ENCODE data around the gene MAD1L1.

Gene MAD1L1

DNA sequence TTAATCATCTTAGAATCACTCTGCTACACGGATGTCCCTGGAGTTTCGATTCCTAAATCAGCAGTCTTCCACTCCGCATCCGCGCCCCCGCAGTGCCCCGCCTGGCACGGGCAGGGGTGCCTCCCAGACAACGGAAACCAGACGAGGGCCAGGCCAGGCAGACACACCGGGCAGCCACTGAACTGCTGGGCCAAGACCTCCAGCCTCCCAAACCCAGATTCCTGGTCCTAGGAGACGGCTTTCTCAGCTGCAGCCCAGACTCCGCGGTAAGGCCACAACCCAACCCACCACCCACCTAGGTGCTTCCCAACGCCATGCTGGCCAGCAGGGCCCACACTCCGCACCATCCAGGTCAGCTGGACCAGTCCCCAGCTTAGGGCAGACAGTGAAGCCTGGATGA lies 33.2 kb downstream of the MAD1L1 start:
- DNase-seq = no peak

DNA sequence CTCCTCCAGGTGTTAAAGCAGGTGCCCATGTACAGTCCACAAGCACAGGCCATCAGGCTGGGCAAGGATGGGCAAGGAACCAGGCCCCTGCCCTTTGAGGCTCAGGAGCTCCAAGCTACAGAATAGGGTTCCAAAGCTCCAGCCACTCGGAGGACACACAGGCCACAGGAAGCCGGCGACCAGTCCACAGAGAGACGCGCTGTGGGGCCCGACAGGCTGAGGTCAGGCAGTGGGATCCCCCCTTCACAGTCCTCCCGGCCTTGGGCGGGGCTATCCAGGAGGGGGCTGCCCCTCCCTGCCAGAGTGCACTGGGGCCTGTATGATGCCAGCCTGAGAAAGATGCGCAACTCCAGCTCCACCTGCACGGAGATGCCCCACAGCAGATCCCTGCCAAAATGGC lies 34.0 kb downstream of the MAD1L1 start:
- DNase-seq = no peak

DNA sequence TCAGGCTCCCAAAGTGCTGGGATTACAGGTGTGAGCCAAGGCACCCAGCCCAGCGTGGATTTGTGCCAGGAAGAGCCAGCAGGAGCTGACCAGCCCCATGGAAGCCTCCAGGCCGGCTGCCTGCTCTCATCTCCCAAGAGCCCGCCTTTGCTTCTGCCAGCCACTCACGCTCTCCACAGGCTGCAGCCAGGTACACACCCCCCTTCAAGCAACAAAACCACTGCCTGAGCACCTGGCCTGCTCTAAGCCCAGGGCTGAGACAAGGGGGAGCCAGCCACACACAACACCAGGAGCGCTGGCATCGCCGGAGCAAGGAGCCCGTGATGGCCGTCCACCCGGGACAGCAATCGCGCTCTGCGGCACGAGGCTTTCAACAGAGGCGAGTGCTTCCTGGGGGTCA lies 34.5 kb downstream of the MAD1L1 start:
- no peak for DNase-seq

DNA sequence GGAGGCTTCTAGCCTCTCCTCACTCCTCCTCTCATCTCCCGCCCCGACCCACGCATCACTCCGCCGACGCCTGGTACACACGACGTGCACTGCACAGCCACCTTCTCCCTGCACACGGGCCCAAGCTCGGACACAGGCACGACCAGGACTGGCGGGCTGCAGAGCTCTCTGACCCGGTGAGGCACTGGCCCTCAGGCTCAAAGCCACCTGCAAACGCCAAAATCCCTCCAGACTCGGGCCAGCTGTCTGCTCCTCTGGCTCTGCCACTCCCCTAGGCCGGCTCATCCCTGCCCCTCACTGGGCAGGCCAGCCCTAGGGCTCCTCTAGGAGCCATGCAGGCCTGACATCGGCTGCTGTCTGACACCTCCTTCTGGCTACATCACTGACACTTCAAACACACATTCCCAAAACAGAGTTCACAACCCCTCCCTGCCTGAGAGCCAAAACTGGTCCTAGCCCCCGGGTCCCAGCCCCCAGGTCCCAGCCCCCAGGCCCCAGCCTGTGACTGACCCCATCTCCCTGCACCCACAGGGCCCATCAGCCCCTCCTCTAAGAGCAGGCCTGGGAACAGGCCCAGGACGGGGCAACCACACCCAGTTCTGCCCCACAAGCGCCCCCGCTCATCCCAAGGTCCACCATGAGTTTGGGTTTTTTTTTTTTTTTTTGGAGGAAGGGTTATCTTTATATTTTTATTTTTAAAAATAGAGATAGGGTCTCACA lies 35.1 kb downstream of the MAD1L1 start:
- DNase-seq = no peak

DNA sequence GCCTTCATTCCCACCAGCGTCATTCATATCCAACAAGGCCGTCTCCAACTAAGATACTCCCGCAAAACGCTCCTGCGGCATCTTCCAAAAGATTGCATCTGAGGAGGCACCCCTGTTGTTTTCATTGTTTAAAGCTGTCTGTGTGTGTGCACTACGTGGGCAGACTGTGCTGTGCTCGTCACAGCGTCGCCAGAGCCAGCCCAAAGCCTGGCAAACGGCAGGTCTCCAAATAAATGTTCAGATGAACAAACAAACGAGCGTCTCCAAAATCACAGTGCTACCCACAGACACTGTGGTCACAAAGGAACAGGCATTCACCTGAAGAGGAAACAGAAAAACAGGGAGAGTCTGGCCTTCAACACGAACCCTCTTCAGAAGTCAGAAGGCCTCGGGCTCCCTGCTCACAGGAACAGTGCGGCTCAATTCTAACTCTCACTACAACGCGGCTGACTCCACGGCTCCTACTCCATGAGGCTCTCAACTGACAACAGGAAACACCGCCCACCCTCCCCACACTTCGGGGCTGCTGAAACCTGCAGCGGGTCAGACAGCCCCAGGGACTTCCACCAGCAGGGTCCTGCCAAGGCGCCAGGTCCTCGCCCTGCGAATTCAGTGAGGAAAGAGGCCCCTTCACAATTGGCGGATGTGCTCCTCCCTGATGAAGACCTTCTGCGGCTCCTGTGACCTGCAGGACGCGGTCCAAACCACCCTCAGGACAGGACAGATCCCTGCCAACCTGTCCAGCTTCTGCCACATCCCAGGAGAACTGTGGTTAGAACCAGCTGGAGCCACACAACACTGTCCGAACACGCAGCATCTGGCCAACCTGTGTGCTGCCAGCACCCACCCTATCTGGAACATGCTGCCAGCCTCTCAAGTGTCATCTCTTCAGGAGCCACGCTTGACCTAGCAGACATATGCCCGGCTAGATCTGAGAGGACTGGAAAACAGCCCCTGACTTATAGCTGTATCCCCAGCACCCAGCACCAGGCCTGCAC lies 36.1 kb downstream of the MAD1L1 start:
- DNase-seq = no peak

DNA sequence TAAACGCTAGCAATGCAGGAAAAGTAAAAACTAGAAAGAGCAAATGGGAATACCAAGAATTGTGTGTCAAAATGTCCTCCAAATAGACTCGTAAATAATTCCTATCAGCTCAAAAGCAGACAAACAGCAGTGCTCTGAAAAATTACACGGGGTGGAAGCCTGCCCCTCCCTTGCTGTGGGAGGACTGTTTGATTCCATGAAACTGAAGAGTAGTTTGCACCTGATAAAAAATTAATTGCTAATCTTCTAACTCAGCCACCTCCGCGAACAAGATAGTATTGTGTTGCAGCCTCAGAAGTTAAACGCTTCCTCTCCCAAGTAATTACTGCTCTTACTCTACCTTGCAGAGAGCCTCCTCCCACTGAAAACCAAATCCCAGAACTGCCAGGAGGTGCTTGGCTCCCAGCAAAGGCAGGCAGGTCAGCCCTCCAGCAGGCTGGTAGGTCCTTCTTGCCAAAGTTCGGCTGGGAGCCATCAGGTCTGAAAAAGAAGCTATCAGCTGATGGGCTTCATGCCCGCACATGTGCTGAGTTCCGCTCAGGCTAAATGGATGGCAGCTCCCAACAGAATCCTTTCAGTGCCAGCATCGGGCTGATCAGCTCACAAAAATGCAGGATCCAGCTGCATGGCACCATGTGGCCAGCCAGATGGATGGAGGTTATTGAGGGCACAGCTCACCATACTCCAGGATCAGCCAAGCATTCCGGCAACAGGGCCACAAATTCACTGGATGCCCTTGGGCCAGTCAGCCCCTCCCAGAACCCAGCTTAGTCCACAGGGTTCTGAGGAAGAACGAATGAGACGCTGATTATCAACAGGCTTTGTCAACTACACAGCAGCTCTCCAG lies 37.1 kb downstream of the MAD1L1 start:
- no peak for DNase-seq

DNA sequence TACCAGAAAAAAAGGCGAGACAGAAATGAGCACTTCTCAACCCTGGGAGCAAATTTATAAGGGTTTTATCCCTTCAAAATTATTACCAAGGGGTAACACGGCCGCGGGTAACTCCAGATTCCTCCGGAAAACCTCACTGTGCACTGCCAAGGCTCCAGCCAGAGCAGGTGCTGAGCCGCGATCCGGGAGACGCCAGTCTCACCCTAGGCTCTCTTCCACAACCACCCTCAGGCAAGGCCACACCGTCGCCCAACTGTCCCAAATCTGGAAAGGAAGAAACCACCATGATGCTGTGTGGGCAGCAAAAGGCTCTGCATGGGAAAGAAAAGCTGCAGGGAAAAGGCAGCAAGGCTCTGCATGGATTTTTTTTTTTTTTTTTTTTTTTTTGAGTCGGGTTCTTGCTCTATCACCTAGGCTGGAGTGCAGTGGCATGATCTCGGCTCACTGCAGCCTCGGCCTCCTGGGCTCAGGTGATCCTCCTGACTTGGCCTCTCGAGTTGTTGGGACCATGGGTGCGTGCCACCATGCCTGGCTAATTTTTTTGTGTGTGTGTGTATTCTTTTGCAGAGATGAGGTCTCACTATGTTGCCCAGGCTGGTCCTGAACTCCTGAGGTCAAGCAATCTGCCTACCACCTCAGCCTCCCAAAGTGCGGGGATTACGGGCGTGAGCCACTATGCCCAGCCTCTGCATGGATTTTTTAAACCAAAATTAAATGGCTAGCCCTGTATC lies 39.0 kb downstream of the MAD1L1 start:
- DNase-seq = no peak

DNA sequence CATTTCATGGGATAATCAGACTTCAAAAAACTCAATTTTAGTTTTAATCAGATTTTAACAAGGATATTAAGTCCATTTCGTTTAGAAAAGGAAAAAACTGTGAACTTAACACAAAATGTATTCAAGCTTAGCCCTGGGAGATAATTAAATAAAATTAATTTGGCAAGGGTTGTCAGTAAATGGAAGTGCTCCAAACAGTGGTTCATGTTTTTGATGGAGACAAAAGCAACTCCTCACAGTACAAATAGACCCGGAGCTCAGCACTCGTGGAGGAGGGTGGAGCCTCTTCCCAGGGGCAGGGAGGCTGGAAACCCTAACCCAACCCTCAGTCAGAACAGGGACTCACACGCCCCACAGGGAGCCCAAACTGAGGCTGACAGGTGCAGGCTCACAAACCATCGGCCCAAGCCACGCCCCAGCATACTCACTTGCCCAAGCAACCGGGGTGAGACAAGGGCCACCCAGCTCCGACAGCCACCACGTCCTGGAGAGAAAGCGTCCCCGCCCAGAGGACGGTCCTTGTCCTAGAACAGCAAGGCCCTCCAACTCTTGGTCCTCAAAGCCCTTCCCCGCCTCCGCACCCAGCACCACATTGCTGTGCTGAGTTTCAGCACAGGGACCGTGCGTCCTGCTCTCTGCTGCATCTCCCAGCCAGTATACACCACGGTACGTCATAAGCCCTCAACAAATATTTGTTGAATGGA lies 39.8 kb downstream of the MAD1L1 start:
- no peak for DNase-seq

DNA sequence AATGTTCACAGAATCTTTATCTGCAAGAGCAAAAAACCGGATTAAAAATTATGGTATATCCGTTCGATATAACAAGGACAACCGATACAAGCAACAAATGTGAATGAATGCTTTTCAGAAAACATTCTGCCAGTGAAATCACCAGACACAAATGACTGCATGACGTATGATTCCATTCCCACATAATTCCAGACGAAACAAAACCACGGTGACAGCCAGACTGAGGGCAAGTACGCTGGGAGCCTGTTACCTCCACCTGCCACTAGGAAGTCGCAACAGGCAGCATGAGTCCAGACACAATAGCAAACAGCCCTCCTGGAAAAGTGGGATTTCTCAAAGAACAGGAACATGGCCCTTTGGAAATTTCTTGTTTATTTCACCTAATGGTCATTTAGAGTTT lies 41.7 kb downstream of the MAD1L1 start:
- no peak for DNase-seq

DNA sequence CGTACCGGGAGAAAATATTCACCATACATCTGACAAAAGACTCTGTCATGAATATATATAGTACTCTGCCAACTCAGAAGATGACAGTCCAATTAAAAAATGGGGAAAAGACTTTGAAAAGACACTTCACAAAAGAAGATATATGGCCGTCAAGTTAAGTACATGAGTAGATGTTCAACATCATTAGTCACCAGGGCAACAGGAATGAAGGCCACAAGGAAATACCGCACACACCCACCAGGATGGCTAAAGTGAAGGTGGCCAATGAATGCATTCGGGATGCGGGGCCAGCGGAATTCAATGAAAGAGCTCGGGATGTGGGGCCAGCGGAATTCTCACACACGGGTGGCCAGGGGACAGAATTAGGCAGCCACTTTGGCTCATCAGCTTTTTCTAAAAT lies 42.2 kb downstream of the MAD1L1 start:
- no peak for DNase-seq

DNA sequence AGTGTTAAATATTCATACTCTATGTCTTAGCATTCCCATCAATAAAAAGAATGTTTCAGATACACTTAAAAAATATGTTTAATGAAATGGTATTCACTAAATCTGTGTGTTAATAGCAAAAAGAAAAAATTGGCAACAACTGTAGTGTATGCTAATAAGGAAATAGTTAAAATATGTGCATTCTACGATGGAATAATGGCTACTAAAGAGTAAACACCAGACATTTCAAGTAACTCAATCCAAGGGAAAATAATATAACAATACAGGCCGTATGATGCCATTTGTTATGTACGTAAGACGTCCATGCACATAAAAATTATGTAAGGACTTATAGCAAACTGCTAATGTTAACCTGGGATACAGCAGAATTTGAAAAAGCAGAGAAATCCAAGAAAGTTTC lies 46.6 kb downstream of the MAD1L1 start:
- DNase-seq = no peak

DNA sequence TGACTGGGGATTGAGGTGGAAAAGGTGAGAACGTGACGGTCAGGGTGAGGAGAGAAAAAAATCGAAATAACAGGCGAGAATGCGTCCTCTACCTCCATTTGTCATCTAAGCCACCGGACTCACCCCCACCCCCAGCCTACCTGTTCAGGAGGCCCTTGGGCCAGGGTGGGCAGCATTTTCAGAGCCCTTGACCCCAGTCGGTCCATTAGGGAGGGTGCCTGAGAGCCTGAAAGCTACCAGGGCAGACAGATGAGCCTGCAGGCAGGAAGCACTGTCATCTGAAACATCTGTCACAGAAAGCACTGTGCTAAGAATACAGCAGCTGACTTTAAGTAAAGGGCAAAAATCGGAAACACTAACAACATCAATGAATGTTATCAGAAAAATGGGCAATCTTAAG lies 47.0 kb downstream of the MAD1L1 start:
- no peak for DNase-seq

DNA sequence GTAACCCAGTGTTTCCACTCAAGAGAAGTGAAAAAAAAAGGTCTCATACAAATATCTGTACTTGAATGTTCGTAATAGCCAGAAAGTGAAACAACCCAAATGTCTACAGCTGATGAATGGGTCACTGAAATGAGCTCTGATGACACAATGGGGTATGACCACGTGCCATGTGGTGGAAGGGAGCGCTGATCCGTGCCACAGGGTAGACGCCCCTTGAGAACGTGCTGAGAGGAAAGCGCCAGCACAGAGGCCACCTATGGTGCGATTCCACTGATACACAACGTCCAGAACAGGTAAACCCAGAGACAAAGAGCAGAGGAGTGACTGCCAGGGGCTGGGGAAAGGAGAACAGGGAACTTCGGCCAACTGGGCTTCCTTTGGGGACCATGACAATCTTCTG lies 50.3 kb downstream of the MAD1L1 start:
- DNase-seq = no peak

DNA sequence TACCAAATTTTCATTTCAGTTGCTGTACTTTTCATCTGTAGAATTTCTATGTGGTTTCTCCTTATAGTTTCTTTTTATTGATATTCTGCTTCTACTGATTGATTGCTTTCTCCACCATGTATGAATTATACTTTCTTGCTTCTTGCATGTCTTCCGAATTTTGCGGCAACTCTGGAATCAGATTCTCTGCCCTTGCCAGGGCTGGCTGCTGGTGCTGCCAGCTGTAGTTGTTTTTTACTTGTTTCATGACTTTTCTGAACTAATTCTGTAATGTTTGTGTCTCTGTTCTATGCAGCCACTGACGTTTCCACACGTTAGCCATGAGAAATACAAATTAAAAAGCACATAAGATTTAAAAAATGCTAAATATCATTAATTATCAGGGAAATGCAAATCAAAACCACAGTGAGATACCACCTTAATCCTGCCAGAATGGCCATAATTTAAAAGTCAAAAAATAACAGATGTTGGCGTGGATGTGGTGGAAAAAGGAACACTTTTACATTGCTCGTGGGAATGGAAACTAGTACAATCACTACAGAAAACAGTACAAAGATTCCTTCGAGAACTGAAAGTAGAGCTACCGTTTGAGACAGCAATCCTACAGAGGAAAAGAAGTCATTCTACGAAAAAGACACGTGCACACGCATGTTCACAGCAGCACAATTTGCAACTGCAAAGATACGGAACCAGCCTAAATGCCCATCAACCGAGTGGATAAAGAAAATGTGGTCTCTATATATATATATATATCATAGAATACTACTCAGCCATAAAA lies 51.5 kb downstream of the MAD1L1 start:
- no peak for DNase-seq

DNA sequence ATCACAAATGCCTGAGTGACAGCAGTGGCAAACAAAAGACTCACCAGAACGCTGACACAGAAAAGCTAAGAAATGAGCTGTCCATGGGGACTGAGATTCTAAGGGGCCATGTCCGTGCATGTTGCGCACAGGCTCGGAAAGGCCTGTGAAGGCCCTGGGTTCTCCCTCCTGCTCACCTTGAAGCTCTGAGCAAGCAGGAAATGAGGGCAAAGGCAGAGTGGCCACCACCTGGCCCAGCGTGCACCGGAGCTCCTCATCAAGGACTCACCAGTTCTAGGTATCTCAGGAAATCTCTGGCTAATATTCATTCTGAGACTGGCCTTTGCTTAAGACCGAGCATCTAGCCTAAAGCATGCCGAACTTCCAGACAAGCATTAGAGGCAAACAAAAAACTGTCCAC lies 52.7 kb downstream of the MAD1L1 start:
- DNase-seq = no peak

DNA sequence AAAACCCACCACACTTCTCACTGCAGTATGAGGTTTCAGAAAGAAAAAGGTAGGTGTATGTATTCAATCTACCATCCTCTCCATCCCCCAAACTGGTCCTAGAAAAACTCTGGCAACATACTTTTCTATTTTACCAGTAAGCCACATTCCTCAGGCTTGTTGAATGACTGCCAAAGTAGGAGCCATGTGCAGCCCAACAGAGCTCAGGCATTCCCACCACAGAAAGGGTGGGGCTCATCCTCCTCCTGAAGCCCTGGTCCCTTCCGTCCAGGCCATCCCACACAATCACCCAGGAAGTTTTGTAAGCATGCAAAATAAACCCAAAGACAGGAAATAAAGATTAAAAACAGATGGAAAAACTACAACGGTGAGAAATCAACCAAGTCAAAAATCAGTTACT lies 57.2 kb downstream of the MAD1L1 start:
- no peak for DNase-seq

DNA sequence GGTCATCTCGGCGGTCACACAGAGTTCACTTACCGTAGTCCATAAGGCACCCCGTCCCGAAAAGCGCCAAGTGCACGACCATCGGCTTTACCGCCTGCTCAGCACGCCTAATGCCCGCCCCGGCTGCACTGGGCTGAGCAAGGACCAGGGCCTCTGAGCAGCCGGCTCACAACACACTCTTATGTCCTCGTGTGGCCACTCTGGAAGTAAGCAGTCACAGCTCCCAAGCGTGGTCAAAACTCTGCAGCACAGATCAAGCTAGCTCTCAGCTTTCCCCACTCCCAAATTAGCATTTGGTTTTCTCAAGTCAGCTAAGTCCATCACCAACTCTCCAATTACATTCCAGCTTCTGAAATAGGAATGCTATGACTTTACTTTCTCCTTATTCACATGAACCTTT lies 57.7 kb downstream of the MAD1L1 start:
- no peak for DNase-seq

DNA sequence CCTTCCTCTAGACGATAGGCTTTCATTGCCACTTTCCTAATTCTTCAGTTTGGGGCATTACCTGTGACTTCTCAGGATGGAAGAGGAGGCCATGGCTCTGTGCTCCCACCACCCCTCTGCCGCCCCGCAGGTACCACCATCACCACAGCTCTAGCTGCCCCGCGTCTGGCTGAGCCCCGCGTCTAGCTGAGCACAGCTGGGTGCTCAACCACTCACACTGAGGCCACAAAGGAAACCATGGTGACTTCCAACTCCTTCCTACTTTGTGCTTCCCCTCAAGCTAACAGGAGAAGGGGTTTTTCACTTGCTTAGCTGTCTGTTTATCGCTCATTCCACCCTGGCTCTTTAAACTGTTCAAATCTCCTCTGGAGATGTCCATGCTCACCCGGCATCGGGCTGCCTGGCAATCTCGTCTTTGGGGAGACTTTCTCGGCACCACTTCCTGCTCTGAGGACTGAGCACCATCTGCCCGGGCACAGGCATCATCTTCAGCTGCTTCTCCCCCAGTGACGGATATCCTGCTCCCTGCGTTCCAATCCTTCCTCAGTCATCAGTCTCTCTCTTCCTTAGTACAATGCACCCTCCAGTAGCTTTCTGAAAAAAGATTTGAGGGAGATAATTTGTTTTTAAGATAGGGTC lies 59.4 kb downstream of the MAD1L1 start:
- no peak for DNase-seq

DNA sequence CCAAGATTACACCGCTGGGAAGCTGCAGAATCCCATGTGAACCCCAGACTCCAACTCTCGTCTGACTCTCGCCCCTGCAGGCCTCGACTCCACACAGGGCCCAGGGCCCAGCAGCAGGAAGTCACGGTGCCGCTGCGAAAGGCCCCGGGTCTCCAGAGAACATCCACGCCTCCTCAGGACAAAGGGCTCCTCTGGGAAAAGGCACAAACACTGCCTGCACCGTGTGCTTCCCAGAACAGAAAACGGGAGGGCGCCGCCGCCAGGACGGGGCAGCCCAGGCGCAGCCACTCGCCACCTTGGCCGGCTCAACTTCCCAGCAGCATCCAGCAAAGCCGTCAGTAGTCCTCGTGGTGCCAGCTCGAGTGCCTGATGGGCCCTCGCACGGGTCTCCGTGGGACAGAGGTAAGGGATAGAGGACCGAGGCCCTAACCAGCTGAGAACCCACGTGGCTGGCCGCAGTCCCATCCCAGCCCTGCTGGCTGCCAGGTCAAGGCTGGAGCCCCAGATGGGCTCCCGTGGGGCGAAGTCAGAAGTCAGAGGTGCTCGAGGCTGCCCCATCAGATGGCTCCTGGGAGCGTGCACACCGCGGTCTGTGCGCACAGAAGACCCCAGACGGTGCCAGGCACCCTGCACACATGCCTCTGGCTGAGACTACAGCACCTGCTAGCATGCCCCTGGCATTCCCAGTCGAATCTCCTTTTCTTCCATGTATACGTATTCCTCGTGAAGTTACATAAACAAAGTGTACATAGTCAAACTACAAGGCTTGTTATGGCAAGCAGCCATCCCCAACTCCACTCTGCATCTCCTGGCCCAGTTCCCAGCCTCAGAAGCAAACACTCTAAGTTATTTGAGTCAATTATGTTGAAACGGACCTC lies 60.2 kb downstream of the MAD1L1 start:
- no peak for DNase-seq

DNA sequence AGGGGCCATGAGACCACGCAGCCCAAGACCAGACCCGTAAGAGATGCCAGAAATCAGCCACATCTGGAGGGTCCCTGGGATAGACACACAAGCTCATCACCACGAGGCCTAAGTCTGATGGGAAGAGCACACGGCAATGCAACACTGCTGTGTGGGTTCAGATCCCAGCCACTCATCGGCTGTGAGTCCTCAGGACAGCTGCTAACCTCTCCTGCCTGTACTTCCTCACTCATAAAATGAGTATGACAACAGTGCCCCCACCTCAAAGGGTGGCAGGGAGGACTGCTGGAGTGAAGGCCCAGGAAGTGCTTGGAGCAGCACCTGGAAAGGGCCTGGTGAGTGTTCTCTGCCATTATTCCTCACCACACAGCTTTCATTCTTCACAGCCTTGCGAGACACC lies 60.9 kb downstream of the MAD1L1 start:
- DNase-seq = no peak
